Erythroblast (primary cell): ENCODE data around the gene STARD10.

Experiments used
- GATA1 ChIP-seq: IDR thresholded peaks from 2 replicates; pipeline ENCODE4 v1.6.1; 2011; ENCODE audit warnings: low read depth, mild to moderate bottlenecking, control low read depth, low read length, moderate library complexity
- POLR2A ChIP-seq: IDR thresholded peaks from 2 replicates; pipeline ENCODE4 v1.6.1; 2011; ENCODE audit warnings: mild to moderate bottlenecking, low read length

DNA sequence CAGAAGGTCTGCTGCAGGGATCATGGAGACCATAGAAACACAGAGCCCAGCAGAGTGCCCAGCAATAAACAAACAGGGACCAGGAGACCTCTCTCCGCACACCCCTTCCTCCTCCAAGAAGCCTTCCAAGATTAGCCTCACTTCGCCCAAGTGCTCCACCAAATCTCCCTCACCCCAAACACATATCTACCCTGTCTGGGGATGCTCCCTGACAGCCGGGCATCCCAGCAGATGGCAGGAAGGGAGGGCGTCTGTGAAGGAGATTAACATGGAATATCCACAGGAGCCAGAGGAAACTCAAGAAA, 68.2 kb downstream of the STARD10 start:
- TF ChIP-seq POLR2A = no peak
- TF ChIP-seq GATA1 = no peak
